Esophagus muscularis mucosa (tissue), 3 donors: Measurements from ENCODE around the gene PARD3B.

Source experiments
- POLR2A ChIP-seq: fragments of 450-650 bp; IDR thresholded peaks from one replicate; pipeline ENCODE4 v1.6.1; 2017; ENCODE audit warnings: antibody characterized with exemption, moderate library complexity, mild to moderate bottlenecking, low read depth
- POLR2AphosphoS5 ChIP-seq, 2 donors: sonication (generic); formaldehyde crosslinking; IDR thresholded peaks; one replicate each; pipeline ENCODE4 v1.6.1; 2017; ENCODE audit warnings: antibody characterized with exemption in 2 of 2
- TF ChIP-seq, protein P1 (sequence below), 3 experiments: fragments of 200-600 bp in 2 of 3; fragments of 450-650 bp in 1 of 3; sonication (generic) in 2 of 3; IDR thresholded peaks; one replicate each; pipeline ENCODE4 v1.5.1; 2017 to 2019; ENCODE audit warnings: antibody characterized with exemption in 3 of 3, mild to moderate bottlenecking in 2 of 3, moderate library complexity in 1 of 3

DNA sequence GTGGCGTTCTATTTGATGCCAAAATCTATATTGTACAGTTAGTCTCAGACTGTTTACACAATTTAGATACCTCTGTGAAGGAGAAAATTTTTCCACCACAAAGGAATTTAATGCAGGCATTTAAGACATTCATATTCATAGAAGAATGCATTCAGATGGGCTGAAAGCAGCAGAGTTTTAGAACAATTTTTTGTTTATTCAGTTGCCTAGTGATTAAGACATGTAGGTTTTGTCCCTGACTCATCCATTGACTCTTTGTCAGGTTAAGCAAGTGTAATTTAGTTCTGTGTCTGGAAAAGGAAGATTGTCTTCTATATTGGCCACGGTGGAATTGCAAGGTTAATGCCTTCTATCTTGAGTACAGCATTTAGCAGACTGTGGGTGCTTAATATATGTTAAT lies 515.0 kb downstream of the PARD3B start:
- TF ChIP-seq, protein P1, sequence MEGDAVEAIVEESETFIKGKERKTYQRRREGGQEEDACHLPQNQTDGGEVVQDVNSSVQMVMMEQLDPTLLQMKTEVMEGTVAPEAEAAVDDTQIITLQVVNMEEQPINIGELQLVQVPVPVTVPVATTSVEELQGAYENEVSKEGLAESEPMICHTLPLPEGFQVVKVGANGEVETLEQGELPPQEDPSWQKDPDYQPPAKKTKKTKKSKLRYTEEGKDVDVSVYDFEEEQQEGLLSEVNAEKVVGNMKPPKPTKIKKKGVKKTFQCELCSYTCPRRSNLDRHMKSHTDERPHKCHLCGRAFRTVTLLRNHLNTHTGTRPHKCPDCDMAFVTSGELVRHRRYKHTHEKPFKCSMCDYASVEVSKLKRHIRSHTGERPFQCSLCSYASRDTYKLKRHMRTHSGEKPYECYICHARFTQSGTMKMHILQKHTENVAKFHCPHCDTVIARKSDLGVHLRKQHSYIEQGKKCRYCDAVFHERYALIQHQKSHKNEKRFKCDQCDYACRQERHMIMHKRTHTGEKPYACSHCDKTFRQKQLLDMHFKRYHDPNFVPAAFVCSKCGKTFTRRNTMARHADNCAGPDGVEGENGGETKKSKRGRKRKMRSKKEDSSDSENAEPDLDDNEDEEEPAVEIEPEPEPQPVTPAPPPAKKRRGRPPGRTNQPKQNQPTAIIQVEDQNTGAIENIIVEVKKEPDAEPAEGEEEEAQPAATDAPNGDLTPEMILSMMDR (IDR thresholded peaks at IDR 0.05): no peak
- TF ChIP-seq POLR2A (no peak), POLR2AphosphoS5 (IDR thresholded peaks at IDR 0.05) (no peak)
